ELF-1 (cell line): ENCODE data around the gene UGT1A3.

Experiments
- DNase-seq: peaks from one replicate; pipeline ENCODE4 v3.0.0-alpha.2; 2016; ENCODE audit warnings: low read depth, low spot score

Gene UGT1A3

DNA sequence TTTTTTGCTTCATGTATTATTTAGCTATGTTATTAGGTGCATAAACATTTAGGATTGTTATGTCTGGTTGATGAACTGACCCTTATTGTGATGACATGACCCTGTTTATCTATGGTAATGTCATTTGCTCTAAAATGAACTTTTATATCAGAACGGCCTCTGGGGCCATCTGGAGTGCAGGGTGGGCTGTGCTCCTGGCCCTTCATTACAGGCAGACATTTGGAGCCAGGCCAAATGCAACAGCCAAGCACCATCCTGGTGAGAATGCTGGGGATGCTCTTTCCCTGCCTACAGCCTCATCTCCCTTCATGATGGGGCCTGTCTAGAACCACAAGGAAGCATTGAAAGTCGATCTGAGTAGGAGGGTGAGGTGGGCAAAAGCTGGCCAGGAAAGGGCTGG, 87.5 kb downstream of the UGT1A3 start:
- no peak for DNase-seq

GRCh38 chr2:233816771-233817170, 87.9 kb downstream of the UGT1A3 start:
- DNase-seq = no peak

DNA sequence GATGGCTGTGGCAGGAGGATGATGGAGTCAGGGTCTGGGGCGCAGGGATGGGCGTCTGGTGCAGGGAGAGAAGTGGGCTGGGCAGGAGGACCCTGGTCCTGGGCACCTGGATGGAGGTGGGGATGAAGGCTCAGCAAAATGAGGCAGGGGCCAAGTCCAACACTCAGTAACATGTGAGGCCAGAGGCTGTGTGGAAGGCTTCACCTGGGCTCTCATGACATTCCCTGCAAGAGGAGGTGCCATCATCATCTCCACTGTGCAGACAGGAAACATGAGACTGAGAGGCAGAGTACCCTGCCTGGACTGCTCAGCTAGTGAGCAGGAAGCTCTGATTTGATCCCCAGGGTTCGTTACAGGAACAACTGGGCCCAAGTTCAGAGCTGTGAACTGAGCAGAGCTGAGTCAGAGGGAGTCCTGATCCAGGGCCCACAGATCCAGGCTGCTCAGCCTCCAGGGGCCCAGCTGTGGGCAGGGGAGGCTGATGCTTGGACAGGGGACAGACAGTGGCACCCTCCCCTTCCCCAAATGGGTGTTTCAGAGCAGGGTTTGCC, 88.6 kb downstream of the UGT1A3 start:
- DNase-seq = no peak

DNA sequence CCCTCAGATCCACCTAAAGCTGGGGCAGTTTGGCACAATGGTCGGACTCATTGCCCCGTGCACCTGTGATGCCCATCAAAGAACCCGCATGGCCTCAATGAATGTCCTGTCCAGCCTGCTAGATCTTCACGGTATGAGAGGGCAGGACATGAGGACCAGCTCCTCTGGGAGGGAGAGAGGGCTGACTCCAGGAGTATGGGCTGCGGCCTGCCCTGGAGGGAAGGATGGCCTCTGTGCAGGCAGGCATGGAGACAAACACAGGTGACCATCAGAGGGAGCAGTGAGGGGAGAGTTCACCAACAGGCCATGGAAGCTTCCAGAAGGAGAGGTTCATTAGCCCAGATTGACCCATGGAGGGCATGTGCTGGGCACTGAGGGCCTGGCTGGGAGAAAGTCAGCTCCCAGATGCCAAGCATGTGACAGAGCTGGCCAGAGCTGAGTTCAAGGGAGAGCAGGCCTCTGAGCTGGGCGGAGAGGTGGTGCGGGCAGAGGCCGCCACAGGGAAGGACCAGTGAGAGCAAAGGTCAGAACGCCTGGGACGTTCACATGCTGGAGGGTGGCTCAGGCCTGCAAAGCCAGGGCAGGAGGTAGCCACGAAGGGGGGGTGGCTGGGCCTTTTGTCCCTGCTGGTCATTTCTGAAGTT, 89.3 kb downstream of the UGT1A3 start:
- DNase-seq = no peak

DNA sequence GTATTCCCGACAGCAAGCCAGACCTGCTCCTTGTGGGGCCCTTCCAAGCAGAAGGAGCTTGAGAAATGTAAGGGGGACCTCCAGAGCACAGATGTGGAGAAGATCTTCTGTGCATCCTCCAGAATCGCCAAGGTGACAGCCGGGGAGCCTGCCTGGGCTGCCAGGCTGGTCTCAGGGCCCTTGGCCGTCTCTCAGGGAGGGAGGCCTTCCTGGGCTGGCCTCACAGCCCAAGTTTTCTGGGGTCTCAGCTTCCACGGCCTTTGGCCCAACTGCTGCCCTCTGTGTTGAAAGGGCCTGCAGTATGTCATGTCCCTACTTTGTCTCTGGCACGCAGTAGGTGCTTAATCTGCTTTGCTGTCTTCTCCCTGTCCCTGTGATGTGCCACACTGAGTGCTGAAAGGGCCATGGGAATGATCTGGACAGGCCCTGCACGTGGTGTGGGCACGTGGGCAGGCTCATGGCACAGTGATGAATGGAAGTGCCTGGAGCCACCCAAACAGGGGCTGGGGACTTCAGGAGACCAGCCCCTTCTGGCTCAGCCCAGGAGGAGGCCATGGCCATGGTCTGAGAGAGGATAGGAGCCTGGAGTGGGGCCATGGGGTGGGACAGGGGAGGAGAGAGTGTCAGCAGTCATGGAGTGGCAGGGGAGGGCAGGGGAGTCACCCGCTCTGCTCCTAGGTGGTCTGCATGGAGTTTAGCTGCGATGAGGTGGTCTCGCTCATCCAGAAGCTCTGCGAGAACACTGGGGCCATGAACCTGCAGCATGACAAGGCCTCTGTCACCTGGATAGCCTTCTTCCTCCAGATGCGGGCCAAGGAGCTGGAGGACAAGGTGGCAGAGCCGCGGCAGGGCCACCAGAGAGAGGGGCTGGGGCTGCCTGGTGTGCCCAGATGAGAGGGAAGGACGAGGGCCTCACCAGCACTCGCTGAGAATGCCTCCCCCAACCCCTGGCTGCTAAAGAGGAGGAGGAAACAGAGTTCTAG, 90.1 kb downstream of the UGT1A3 start:
- no peak for DNase-seq

DNA sequence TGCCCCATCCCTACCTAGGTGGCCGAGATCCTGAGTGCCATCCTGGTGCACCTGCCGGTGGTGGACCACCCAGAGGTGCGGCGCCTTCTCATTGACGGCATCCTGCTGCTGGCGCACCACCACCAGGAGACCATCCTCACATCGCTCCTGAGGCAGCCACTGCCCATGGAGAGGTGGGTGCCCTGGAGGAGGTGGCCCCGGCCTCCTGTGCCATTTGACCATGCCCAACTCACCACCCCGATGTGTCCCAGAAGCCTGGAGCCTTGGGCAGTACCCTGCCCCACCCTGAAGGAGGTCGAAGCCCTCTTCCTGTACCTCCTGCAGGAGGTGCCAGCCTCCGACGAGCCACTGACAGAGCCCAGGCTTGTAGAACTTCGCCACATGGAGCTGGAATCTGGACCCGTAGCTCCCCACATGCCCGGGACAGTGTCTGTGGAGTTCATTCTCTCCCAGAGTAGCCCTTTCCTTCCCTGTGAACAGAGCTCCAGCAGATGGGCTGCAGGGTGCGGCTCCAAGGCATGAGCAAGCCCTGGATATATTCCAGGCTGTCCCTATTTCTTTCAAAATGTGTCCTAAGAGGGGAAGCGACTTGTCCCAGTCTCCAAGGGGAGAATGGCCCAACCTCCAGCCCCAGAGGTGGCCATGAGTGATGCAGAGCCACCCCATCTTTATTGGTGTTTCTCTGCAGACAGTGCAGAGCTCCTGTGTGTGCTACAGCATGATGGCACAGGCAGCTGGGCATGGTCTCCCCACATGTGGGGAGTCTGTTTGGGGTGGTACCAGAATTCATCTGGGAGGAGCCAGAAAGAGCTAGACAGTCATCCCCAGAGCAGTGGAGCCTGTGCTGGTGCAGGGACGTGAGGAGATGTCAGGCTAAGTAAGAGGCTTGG, 91.3 kb downstream of the UGT1A3 start:
- DNase-seq = no peak

DNA sequence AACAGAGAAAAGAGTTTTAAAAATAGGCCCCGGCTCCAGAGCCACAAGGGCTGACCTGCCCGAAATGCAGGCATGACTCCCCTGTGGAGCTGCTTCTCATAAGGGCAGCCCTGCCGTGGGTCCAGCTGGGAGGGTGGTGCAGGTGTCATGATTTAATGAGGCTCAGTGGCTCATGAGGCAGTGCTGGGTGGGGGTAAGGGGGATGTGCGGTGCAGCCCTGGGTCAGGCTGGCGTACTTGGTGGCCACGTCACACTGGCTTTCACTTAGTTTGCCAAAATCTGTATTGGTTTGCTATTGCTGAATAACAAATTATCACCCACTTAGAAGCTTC, 91.9 kb downstream of the UGT1A3 start:
- DNase-seq = no peak

GRCh38 chr2:233821196-233821595, 92.4 kb downstream of the UGT1A3 start:
- DNase-seq = no peak

GRCh38 chr2:233821709-233822100, 92.9 kb downstream of the UGT1A3 start:
- DNase-seq = no peak

GRCh38 chr2:233822101-233822771, 93.4 kb downstream of the UGT1A3 start:
- DNase-seq = no peak
